M059J (cell line): Measurements from ENCODE around the gene AP2A2. TPM values are rescaled to one million over a fixed set of nuclear protein-coding genes. Genes with fewer than 3 reads are reported as not detected.
"Not testable (repeated sequence)": the region's sequence is repeated elsewhere in the genome, so short reads cannot be mapped to it uniquely, and the experiment has no call there.

Experiments
- DNase-seq: peaks from one replicate; pipeline ENCODE4 v3.0.0-alpha.2; 2012; ENCODE audit warnings: low read depth
- total RNA-seq: library from RNA; depleted of rRNA; stranded (reverse); fragments of >200 nt; shearing (Covaris generic); gene quantifications from 2 replicates; pipeline ENCODE4 v1.2.3, GENCODE V29; 2014

The AP2A2 gene
- total RNA-seq, 1 experiment from 2014 or later, result 49.3 TPM

- DNase-seq, result no peak
Observed at GRCh38 chr11:954392-955153, 28.9 kb downstream of the AP2A2 start.

DNA sequence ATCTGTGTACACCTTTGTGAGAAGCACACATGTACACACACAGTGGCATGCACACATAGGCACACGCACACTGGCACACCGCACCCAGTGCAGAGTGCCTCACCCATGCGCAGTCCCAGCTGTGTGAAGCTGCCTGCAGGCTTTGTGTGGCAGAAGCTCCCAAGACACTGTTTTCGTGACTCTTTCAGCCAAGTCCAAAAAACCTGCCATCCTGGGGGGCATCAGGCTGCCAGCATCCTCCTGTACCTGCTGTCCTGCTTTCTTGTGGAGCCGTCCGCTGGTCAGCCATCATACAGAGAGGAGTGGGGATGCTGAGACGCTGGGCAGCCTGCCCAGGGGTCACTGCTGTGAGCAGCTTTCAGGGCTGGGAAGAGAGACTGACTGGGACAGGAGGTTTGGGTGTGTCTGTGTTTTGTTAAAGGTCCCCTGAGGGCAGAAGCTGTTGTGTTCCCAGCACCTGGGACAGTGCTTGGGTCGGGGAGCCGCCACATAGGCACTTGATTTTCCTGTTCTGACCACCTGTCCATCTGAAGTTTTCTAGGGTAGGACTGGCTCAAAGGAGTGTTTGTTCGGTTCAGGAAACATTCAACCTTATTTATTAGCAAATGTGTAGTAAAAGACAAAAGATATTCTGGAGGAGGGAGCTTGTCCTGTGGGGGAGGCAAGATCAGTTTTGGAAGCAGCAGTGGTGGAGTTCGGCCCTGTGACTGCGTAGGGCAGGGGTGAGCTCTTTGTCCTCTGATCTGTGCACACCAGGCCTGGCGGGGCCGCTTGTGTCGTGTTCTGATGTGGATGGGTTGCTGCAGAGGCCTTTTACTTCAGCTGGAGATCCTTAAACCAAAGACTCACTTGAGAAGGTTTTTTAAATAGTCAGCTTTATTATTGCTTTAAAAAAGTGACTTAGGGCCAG lies 29.7 kb downstream of the AP2A2 start:
- DNase-seq, result no peak

DNA sequence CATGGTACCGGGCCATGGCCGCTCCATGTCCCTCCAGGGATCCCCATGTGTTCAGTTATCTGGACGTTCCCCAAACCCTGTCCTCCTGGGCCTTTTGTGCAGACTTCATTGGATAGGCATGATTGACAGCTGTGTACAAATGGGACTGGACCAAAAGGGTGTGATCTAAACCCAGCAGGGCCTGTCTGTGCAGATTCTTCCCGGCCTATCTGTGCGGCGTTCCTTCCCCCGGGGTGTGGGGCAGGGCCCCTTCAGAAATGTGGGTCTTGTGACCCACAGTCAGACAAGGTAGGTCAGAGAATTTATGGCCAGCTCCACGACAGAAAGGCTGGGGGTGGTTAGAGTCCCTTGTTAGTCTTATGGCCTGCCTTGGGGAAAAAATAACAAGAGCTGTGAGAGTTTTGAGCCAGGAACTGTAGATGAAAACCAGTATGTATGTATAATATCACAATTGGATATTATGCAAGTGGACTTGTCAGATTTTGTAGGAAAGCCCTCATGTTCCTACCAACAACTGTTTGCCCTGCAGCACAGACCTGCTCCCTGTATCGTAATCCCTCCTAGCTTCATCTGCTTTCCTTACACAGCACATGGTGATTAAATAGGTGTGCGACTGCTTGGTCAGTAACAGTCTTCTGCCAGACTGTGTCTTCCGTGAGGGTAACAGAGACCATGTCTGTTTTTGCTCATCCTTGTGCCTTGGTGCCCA lies 31.7 kb downstream of the AP2A2 start:
- no peak for DNase-seq

- DNase-seq, result no peak
Observed at GRCh38 chr11:958101-958500, 32.4 kb downstream of the AP2A2 start.

DNA sequence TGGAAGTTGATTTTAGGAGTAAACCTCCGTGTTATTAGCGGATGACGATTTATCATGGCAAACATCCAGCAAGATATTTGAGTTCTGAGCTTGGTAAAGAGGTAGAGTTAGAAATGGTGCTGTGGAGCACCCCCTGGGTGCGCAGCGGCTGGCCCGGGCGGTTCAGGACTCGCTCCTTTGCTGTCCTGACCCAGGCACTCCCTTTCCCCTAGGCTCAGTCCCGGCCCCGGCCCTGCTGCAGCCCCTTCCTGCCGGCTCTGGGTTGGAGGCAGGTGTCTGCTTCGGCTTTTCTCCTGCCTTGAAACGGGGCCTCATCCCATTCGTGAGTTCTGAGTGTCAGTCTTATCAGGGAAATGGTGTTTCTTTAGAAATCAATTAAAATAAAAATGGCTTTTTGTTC lies 33.4 kb downstream of the AP2A2 start:
- DNase-seq, result no peak

GRCh38 chr11:959608-960007 lies 33.9 kb downstream of the AP2A2 start:
- DNase-seq, result no peak

- DNase-seq, result not testable (repeated sequence)
Observed at GRCh38 chr11:961310-961920, 35.7 kb downstream of the AP2A2 start.

- DNase-seq, result no peak
Observed at GRCh38 chr11:961921-962320, 36.3 kb downstream of the AP2A2 start.

GRCh38 chr11:962688-963087 lies 37.0 kb downstream of the AP2A2 start:
- no peak for DNase-seq

- no peak for DNase-seq
Observed at GRCh38 chr11:963852-964251, 38.2 kb downstream of the AP2A2 start.

DNA sequence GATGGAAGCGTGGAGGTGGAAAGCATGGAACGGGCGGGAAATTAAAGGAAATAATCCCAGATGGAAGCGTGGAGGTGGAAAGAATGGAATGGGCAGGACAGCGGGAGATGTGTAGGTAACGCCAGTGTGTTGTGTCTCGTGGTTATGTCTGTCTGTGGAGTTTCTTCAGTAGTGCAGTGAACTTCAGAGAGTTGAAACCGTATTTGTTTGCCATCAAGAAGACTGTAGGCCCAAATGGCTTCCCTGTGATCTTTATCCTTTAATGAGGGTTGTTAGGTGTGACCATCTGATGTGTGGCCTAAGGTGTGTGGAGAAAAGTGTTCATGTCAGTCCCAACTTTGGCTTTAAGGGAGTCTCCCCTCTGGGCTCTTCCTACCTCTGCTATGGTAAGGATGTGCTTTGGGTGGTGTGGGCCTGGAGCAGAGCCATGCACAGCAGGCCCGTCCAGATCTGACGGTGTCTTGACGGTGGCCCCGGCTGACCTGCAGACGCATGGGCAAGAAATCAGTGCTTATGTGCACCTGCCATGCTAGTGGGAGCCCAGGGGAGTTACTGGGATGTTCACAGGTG lies 39.6 kb downstream of the AP2A2 start:
- no peak for DNase-seq

GRCh38 chr11:967995-968751 lies 42.5 kb downstream of the AP2A2 start:
- DNase-seq, result no peak

- no peak for DNase-seq
Observed at GRCh38 chr11:968822-969221, 43.2 kb downstream of the AP2A2 start.

DNA sequence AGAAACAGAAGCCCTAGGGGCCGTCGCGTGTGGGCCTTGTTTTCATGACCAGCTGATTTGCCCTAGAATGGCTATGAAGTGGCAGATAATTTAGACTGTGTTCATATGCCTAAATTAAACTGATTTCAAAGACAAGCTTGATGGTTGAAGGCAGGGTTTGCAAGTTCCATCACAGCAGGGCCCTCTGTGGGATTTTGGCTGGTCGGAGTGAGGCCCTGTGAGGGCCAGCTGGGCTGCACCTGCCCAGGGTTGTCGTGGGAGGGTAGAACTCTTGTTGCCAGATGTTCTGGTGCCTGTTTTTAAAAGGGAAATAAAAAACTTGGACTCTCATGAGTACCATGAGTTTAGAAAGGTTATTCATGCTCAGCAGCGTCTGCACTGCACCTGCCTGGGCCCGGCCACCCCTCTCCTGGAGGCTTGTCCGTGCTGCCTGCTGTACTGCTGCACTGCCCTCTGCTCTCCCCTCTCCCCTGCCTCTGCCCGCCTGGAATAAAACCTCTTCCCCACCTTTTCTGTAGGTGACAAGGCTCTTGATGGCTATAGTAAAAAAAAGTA lies 44.1 kb downstream of the AP2A2 start:
- no peak for DNase-seq

DNA sequence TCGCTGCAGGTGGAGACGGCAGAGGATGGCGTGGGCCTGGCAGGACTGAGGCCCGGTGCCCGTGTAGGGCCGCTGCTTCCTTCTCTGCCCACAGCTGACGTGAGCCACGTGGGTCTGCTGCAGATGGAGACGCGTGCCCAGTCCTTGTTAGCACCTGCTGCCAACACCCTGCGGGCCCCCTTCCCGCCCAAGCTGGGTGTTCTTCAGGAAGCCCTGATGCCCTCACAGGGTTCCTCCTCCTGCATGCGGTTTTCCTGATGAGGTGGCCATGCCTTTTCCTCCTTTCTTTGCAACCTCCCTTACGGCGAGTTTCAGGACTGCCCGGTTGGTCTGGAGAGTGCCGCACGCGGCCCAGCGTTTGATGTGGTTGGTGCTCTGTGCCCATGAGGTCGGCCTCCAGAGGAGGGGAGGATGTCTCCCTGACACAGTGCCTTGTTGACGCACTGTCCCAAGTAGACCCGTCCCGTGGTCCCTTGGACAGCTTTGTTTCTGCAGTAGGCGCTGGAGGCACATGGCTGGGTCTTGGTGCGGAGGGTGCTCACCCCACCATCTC lies 44.7 kb downstream of the AP2A2 start:
- DNase-seq, result no peak

GRCh38 chr11:971092-971690 lies 45.5 kb downstream of the AP2A2 start:
- no peak for DNase-seq

DNA sequence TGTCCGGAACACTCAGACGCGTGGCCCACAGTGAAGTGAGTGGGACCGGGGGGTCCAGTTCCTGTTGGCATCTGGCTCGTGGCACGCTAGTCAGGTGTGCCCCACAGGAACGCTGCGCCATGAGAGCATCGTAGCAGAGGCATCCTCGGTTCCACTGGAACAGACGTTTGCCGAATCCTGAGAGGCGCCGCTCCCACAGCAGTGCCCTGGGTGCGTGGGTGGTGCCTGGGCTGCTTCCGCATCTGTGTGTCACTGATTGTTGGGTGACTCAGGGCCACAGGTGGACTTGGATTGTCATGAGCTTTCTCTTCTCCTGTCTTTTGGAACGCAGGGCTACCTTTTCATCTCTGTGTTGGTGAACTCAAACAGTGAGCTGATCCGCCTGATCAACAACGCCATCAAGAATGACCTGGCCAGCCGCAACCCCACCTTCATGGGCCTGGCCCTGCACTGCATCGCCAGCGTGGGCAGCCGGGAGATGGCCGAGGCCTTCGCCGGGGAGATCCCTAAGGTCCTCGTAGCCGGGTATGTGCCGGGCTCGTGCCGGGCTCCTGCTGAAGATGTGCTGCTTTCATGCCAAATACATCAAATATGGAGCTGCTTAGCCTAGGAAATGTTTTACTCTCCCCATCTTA lies 46.2 kb downstream of the AP2A2 start:
- DNase-seq, result no peak

DNA sequence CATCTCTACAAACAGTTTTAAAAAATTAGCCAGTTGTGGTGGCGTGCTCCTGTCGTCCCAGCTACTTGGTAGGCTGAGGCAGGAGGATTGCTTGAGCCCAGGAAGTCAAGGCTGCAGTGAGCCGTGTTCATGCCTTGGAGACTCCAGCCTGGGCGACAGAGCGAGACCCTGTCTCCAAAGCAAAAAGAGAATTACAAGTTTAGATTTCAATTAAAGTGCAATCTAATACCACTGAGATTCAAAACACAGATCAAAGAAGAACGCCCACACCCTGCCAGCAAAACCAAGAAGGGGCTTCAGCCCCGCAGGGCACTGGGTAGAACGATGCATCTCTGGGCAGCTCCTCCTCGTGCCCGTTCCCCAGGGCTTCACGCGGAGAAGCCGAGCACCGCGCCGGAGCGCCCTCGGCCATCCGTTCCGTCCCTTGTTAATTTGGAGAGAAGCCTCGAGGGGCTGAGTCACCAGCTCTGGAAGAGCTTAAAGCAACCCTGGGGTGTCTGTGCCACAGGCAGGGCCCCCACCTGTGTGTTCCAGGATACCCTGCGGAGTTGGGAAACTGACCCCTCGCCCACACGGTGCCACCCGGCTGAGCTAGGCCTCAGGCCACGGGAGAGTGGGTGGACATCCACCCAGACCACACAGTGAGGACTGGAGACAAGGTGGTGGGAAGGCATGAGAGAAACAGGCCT lies 47.0 kb downstream of the AP2A2 start:
- no peak for DNase-seq

GRCh38 chr11:973237-973636 lies 47.6 kb downstream of the AP2A2 start:
- DNase-seq, result no peak
